Muscle of back (tissue), 11 donors: Measurements from ENCODE around the gene HBS1L. TPM values are rescaled to one million over a fixed set of nuclear protein-coding genes. Genes with fewer than 3 reads are reported as not detected.

Experiments used
- DNase-seq, 3 donors: peaks; one replicate each; pipeline versions ENCODE4 v3.0.0 to v3.0.0-alpha.2; 2013
- polyA plus RNA-seq, 10 donors: library from polyadenylated mRNA; unstranded; fragments of 120-200 nt; gene quantifications; one replicate each; pipeline ENCODE4 v1.2.1, GENCODE V29; 2013; ENCODE audit not compliant: insufficient read length in 10 of 10

Gene HBS1L
- polyA plus RNA-seq, 10 donors: 39.5 to 61.3 (median 45.3) TPM

DNA sequence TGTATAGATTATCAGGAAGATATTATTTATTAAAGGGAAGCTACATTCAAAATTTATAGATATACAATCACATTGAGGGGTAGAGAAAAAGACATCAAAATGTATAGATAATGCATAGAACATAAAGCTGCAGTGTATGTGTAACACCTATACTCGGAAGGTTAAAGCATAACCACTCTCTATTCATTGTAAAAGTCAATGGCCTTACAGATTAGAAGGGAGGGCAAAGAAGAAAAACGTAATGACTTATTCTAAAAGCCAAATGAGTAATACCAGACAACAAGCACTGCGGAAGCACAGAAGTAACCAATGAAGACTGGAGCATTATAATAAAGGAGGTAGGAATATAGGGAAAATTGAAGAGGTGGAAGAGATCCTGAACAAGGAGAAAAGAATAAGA, 11.3 kb downstream of the HBS1L start:
- no peak for DNase-seq

DNA sequence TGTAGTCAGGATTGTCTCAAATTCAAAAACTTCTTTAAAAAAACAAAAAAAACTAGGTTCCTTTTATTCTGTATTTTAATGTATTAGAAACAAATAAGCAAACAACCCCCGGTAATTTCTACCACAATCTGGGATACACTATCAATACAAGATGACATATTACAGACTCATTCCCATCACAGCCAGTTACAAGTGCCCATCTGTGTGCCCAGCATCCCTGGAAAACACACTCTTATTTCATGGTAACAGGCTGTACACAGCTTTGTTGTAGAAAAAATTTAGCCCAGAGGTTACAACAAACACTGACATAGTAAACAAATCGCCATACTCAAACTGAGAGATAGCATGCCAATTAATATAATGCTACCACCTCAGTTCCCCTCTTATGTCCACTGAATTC, 16.3 kb downstream of the HBS1L start:
- no peak for DNase-seq

DNA sequence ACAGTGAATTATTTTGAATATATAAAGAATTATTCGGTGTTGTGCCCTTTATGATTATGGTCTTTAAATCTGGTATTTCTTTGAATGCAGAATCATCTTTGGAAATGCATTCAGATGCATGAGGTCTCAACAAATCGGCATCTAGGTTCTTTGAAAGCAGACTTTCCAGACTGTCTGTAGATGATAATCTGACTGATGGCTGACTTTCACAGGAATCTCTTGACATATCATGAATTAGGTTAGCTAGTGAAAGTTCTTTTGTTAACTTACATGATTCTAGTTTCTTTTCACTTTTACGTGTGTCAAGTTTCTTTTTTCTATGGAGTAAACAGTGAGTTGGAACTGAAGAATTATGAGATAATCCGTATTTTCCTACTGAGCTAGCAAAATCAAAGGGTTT, 17.1 kb downstream of the HBS1L start:
- DNase-seq: no peak

DNA sequence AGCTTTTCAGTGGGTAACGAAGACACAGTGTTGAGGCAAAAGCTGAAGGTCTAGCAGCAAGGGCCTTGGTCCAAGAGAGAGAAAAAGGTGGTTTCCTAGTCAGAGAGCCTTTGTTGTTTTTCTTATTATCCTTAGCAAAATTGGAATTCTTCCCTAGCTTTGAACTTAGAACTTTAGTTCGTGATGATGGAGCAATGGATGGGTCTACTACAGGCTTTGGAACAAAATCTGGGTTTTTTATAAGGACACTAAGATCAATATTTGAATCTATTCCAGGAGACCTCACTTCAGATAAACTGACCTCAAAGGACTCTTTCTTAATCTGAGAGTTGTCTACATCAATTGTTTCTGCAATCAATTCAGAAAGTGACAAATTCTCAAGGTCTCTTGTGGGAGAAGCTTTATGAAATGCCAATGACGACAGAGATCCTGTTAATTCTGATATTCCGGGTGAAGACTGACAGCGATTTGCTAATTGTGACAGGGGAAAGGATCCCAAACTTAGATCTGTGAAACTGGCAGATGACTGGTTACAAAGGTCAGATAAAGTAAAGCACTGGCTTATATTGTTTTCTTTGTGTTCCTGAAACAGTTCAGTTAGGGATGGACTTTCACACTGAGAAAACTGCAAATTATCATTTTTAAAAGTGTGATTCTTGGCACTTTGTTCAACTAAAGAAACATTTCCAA, 17.7 kb downstream of the HBS1L start:
- DNase-seq: no peak

DNA sequence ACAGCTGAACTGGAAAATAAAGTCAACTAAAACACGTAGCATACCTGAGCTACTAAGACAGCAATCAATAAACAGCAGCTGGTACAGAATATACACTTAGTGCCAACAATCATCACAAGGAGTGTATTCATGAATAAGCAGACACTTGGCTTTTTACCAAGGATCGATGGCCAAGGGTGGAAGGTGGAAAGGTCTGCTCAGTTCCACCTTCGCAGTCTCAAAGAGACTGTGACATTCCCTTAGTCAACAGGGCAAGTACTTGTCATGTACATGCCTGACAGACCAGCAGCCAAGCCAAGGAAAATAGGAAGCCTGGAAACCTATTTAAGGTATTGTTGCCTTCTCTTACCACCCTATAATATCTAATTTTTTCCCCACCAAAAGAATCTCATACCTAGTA, 21.4 kb downstream of the HBS1L start:
- no peak for DNase-seq

DNA sequence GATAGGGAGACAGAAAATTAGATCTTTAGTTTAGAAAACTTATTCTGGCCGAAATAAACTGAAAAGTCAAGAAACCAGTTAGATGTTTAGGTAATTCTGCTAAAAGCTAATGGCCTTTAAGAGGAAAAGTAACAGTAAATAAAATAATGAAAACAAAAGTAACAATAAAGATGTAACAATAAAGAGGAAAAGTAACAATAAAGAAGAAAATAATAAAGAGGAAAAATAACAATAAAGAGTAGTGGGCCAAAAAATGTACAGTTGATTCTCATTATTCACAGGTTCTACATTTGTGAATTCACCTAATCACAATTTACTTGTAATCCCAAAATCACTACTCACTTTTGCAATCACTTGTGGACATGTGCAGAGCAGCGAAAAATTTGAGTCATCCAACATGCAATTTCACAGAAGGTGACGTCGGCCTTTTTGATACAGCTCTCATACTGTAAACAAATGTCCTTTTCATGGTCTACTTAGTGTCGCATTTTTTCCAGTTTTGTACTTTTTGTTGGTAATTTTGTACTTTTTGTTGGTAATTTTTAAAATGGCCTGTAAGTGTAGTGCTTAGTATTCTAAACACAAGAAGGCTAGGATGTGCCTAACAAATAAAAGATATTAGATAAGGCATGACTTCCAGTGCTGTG, 24.0 kb downstream of the HBS1L start:
- no peak for DNase-seq

DNA sequence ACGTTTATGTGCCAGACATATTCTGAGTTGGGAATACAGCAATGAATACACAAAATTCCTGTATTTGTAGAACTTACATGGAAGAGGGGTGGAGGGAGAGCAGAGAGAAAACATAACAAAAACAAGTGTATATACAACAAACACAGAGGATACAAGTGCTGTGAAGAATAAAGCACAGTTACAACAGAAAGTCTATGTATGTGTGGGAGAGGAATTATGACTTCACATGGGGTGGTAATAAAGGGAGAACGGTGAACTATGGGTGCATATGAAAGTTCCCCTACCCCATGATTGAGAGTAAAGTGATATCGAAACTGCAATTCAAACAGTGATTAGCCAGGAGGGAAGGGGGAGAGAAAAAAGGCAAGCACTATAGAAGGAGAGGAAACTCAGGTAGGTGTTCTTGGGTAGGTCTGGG, 24.6 kb downstream of the HBS1L start:
- DNase-seq: no peak

DNA sequence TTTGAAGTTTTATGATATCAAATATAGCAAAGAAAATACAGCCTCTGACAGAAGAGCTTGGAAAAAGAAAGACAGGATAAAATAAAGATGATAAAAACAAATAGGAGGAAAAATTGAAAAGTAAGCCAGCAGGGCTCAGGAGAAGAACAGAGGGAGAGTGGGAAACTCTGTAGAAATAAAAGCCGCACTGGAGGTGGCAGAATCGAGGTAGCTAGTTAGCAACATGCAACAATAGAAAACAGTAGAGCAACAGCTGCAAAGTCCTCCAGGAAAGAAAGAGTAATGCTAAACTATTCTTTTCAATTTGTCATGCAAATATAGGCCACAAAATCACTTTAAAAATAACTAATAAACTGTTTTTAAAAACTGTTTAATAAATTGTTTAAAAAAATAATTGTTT, 28.8 kb downstream of the HBS1L start:
- no peak for DNase-seq

DNA sequence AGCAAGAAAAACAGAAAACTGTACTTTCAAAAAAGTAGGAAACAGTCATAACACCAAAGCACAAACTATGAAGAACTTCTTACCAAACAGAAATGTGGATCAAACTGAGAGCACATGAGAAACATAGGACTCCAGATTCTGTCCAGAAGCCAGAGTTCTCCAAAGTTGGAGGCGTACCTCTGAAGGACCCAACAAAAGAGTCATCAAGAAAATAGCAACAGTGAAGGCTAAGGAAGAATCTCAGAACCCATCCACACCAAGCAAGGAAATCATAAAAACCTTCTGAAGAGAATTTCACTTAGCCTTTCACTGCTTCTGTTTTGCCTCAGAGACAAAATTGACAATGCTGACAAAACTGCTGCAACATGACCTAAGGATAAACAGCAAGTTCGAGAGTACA, 29.4 kb downstream of the HBS1L start:
- DNase-seq: no peak

DNA sequence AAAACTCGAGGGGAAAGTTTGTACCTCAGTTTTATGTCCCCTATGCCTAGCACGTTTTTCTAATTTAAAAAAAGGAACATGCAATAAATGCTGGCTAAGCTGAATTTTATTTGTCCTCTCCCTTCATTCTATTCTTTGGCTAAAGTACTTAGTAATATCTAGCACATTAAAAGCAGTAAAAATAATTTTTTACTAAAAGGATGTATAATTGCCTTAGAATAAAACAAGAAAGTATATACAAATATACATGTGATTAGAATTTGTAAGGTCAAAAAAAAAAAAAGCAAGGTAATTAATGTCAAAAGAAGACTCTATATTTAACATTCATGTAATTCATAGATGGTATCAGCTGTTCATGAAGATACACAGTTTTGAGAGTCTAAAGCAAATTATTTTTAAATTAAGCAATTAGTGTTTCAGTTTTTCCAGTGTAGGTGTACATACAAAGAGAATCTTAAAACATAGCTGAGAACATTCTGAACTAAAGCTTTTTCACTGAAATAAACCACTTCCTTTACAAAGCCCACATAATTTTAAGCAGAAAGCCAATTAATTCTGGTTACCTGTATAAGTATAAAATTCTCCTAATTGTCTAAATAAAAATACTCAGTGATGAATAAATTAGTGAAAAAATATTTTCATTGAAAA, 32.4 kb downstream of the HBS1L start:
- no peak for DNase-seq

DNA sequence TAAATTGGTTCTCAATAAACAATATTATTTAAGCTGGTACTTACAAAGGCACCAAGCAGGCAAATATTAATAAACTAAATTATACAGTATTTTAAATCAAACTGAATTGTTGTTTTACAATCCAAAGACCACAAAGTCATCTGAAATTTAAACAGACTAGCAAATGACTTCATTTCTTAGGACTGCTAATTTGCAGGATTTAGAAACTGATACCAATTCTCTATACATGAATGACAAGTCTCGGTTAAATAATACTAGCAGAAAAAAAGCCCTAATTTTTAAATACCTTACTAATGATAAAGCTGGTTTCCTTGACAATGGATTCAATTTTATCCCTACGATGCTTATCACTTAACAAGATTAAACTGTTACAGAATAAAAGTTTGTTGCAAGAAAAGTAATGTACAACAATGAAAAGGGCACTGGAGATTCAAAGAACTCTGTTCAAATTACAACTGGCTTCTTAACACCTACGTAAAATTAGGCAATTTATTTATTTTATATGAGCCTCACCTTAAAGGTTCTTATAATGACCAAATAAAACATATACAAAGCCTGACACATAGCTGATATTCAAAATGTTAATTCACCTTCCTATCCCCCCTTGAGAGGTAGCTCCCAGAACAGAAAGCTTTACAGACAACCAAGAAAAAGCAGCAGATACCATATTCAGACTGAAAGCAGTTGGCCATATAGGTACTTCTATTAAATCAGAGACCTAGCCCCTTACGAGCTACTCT, 33.1 kb downstream of the HBS1L start:
- no peak for DNase-seq

DNA sequence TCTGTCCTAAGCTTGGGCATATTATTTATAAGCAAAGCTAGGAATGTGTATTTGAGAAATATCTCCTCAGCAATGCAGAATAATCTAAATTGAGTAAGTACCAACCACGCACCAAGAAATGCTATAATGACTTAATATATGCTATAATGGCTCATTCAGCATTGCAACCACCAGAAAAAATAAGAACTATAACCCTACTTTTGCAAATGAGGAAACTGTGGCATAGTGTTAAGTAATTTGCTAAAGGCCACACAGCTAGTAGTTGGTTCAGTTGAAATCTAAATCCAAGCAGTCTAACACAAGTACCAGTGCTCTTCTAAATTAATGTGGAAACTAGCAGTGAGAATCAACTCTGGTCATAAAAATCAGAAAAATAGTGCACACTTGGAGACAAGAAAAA, 35.7 kb downstream of the HBS1L start:
- DNase-seq: no peak

DNA sequence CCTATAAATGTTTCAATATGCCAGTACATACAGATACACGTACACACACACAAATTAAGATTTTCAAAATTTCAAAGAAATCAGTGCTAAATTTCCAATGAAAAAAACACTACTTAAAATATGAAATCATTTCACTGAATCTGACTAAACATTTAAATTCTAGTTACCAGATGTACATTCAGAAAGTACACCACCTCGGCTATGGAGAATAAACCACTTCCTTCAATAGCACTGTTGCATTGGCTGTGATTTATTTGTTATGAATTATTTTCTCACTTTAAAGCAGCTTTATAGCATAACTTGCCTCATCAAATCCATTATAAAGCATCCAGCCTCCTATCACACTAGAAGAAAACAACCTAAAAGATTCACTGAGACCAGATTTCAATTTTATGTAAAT, 36.6 kb downstream of the HBS1L start:
- DNase-seq: no peak

DNA sequence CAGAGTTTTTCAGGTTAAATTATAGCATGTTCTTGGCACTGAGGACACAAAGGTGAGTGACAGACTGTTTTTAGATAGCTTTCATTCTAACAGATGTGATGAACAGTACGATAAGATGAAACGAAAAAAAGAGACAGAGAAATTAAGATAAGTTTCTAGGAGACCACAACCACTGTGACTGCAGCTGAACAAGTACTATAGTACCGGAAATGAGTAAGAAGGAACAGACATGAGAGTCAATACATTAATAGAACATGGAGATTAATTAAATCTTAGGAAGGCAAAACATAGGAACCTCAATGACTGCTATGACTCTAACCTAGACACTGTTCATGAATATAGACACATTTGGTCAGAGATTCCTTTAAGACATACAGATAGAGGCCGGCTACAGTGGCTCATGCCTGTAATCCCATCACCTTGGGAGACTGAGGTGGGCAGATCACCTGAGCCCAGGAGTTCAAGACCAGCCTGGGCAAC, 40.2 kb downstream of the HBS1L start:
- no peak for DNase-seq

DNA sequence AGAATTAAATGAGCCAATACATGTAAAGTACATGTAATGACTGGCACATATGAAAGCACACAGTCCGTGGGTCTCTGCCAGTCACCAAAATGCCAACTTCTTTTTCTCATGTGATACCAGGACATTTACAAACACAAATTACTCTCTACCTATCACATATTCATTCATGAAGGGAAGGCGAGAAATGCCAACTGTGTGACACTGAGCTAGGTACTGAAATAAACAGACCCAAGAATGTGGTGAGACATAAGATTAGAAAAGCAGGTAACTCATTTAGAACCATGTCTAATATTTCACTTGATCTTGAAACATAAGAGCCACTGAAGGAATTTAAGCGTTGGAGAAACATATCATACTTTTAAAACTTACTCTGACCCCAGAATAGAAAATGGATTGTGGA, 41.4 kb downstream of the HBS1L start:
- no peak for DNase-seq

DNA sequence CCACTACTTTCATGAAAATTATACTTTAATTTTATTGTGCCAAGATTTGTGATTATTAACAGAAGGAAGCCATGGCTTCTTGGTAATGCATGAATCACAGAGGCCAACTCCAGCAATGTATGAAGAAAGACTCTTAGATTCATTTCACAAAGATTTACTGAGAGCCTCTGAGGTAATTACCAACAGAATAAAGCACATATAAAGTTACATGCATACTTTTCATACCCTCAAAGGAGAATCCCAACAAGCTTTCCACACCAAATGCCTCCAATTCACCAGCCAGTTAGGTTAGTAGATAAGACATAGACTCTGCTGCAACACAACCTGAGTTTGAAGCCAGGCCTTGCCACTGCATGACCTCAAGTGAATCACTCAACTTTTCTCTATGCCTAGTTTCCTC, 41.9 kb downstream of the HBS1L start:
- peak in 1 of 3 donors; percentile 2 for DNase-seq

DNA sequence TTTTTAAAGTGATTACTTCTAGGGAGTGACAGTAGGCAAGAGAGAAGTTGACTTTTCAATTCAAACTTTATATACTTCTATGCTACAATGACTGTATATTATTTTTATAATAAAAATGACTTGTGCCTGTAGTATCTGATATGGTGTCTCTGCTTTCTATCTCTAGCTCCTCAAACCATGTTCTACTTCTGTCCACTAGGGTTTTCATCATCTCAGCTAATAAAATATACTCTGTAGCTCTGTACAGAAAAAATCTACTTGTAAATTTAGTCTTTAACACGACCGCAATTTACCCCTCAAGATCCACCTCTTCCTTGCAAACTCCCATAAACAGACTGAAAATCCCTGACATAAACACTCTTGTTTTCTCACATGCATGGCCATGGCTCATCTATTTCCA, 42.3 kb downstream of the HBS1L start:
- DNase-seq: no peak

DNA sequence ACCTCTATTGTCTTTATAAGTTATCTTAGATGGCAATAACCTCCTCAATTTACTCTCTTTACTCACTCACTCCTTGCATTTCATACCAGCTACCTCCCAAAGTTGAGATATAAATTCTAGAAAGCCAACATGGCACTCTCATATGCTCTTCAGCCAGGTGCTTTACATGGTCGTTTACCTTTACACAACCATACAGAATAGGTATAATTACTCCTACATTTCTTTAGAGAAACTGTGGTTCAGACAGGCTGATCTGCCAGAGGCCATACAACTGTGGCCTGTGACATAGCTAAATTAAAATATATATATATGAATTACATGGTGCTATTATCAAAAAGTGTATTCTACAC, 45.7 kb downstream of the HBS1L start:
- no peak for DNase-seq

DNA sequence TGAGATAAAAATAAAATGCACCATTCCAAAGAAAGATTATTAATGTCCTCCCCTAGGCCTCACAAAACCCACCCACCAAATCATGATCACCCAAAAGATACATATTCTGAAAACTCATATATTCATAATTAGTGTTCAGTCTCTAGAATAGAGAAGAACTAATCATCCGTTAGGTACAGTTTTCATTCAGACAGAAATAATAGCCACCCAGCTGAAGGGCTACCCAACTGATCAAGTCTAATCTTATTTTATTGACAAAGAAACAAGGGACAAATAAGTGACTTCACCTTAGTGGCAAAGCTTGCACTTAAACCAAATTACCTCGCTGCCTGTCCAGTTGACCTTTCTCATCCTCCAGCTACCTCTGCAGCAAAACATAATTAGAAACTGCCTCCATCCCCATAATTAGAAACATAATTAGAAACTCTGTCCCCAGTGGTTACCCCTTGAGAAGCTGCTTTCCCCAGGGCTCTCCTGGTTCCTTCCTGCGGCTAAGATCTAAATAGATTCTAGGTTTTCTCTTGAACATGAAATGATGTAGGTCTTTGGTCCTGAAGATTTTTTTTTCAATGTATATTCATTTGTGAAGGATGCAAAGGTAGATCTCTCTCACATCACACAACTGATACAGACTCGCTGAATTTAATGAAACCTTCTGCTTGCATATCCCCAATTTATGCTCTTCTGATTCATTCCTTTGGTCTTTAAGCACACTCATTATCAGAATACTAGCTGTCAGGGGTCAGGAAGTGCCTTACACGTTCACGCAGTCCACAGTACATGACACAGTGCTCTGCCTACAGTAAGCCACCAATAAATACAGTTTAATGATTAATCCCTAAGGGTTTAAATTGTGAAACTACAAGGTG, 46.3 kb downstream of the HBS1L start:
- DNase-seq: no peak

DNA sequence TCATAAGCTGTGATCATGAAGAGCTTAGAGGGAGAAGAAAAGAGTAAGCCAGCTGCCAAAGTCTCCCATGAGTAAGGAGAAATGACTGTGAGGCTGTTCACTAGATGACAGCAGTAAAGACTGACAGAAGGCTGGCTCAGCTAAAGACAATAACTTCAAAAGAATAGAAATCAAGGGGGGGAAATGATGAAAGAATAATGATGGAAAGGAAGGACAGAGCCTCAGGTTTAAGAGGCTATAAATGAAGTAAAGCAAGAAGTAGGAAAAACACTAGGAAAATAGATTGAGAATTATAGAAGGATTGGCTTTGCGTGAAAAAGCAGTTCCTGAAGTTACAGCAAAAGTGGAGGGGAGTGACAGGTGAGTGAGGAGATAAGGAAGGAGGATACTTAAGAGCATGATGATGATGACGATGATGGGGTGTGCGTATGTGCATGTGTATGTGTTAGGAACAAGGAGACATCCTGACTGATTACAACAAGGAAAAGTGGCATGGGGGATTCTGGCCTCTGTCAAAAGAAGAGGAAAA, 48.2 kb downstream of the HBS1L start:
- DNase-seq: no peak

DNA sequence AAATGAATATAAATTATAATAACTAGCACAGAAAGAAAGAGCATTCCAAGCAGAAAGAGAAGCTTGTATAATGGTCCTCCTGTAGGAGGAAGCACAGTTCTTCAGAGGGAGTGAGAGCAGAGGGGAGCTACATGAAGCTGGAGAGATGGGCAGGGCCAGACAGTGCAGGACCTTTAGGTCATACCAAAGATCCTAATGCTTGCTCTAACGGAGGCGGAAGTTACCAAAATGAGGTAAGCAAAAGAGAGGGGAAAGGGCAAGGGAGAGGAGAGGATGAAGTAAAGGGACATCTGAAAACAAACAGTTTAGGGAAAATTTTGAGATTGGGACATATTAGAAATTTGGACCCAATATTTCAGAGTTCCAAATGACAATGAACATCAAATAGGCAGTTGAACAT, 50.2 kb downstream of the HBS1L start:
- no peak for DNase-seq
